Measurements from ENCODE around the gene TUBGCP3. TPM values are rescaled to one million over a fixed set of nuclear protein-coding genes. Genes with fewer than 3 reads are reported as not detected.
A peak's percentile ranks its signal among the peaks of the same experiment; 100 is the strongest.

Gene TUBGCP3
- total RNA-seq, 2 experiments from 2014 or later = 56.9 to 57.4 TPM

DNA sequence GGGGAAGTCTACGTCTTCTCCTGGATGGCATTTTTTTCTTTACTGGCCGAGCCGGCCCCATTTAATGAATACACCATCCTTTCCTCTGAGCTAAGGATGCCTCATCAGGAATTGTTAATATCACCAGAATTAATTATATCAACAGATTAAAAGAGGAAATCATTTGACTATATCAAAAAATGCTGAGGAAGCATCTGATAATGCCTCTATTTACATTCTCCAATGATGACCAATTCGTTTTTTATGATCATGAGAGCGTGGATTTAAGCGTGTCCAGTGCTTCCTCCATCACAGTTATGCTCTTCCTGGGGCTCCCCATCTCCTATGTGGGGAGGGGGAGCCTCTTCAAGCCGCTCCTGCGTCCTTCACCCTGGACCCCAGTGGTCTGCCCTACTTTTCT, 58.7 kb downstream of the TUBGCP3 start:
- H3K27ac Mint-ChIP-seq = no peak overlapping the region
- H3K27me3 Mint-ChIP-seq = no peaks in the 10 kb centered on the region
- no peak overlapping the region for H3K4me3 Mint-ChIP-seq
- peaks cover 9% of the 10 kb centered on the region for H3K36me3 Mint-ChIP-seq (ENCODE audit: low read depth)
- ChIA-PET POLR2A (no interaction called here), CTCF (no interaction called here)
- no peaks in the 10 kb centered on the region for H3K9me3 Mint-ChIP-seq
- DNase-seq = no peak
- H3K4me1 Mint-ChIP-seq = peaks cover 10% of the 10 kb centered on the region

DNA sequence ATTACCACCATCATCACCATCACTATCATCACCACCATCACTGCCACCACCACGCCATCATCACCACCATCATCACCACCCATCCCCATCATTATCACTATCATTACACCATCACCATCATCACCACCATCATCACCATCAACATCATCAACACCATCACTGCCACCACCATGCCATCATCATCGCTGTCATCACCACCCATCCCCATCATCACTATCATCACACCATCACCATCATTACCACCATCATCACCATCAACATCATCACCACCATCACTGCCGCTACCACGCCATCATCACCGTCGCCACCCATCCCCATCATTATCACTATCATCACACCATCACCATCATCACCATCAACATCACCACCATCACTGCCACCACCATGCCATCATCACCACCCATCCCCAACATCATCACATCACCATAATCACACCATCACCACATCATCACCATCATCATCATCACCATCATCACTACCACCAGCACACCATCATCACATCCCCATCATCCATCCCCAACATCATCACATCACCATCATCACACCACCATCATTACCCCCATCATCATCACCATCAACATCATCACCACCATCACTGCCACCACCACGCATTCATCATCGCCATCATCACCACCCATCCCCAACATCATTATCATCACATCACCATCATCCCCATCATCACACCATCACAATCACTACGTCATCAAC, 61.7 kb downstream of the TUBGCP3 start:
- H3K4me3 Mint-ChIP-seq = no peak overlapping the region
- ChIA-PET POLR2A (no interaction called here), CTCF (no interaction called here)
- H3K9me3 Mint-ChIP-seq = no peaks in the 10 kb centered on the region
- DNase-seq = no peak
- no peaks in the 10 kb centered on the region for H3K27me3 Mint-ChIP-seq
- H3K27ac Mint-ChIP-seq = no peak overlapping the region
- H3K36me3 Mint-ChIP-seq (ENCODE audit: low read depth) = peaks cover 13% of the 10 kb centered on the region
- no peaks in the 10 kb centered on the region for H3K4me1 Mint-ChIP-seq

DNA sequence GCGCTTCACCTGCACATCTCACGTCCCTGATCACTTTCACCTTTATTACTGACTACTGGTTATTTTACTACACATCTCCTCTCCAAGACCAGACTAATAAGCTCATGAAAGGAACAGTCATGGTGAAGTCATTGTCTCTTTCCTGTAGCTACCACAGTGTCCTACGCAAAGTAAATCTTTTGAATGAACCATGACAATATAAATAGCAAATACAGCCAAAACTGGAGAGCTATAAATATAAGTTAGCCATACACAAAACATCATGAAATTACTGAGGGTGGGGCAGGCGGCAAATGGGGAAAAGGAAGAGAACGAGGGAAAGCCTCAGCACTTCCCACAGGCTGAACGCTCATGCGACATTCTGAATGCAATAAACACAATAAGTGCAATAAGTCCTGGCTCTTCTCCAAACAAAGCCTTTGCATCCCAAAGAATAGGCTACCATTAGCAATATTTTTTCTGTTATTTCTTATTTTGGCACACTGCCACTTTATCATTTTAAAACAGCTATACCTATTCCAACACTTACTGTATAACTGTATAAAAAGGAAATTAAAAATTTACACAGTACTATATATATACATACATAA, 62.5 kb downstream of the TUBGCP3 start:
- Mint-ChIP-seq H3K4me3 (no peak overlapping the region), H3K27me3 (no peaks in the 10 kb centered on the region), H3K9me3 (no peaks in the 10 kb centered on the region), H3K36me3 (ENCODE audit: low read depth) (peaks cover 18% of the 10 kb centered on the region), H3K4me1 (no peaks in the 10 kb centered on the region), H3K27ac (no peak overlapping the region)
- no peak for DNase-seq
- POLR2A ChIA-PET = no interaction called here
- CTCF ChIA-PET = no interaction called here

DNA sequence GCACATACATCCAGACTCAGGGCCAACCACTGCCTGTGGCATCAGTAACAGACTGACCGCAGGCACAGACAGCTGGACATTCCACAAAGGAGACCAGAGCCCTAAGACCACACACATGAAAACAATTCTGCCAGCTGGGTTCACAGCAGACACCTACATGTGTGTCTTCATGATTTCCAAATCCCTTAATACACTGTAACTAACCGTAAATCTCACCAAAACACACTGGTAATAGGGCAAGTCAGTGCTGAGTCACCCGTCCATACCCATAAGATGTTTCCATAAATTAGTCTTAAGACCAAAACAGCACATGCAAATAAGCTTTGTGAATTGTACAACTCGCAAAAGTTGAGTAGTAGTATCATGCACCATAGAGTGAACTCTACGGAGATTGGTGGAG, 65.4 kb downstream of the TUBGCP3 start:
- POLR2A ChIA-PET = interaction anchor here (1.0 kb wide), 1 partner anchor 9 kb away, joined by 3 read pairs; no protein-coding TSS in a partner anchor
- no peaks in the 10 kb centered on the region for H3K4me1 Mint-ChIP-seq
- H3K4me3 Mint-ChIP-seq = no peak overlapping the region
- CTCF ChIA-PET = interaction anchor here (1.0 kb wide), 1 partner anchor 83 kb away, joined by 3 read pairs; no protein-coding TSS in a partner anchor
- H3K36me3 Mint-ChIP-seq (ENCODE audit: low read depth) = peaks cover 15% of the 10 kb centered on the region
- H3K27me3 Mint-ChIP-seq = no peaks in the 10 kb centered on the region
- DNase-seq = no peak
- no peaks in the 10 kb centered on the region for H3K9me3 Mint-ChIP-seq
- H3K27ac Mint-ChIP-seq = no peak overlapping the region

DNA sequence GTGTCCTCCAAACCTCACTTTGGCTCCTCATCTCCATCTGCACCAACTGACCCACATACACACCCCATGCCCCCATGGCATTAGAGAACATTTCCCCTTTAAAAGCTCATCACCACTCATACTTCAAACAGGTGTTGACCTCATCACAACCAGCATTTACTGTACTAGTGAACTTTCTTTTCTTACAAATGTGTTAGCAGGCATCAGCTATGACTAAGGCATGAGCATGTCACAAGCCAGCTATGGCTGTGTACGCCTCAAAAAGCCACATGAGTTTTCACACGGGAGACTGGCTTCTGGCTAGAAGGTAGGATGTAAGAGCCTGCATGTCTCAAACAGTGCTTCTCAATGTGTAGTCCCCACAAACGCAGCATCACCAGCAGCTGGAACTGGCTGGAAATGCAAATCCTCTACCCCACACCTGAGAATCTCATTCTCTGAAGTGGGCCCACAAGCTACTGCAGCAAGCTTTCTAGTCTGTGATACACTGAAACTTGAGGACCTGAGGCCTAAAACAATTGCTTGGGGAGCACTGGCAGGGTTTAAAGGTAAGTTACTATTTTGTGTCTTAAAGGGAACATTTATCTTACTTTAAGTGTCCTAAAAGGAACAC, 66.8 kb downstream of the TUBGCP3 start:
- POLR2A ChIA-PET = interaction anchor here (0.7 kb wide), 1 partner anchor 12 kb away, joined by 4 read pairs; no protein-coding TSS in a partner anchor
- CTCF ChIA-PET = no interaction called here
- no peak for DNase-seq

DNA sequence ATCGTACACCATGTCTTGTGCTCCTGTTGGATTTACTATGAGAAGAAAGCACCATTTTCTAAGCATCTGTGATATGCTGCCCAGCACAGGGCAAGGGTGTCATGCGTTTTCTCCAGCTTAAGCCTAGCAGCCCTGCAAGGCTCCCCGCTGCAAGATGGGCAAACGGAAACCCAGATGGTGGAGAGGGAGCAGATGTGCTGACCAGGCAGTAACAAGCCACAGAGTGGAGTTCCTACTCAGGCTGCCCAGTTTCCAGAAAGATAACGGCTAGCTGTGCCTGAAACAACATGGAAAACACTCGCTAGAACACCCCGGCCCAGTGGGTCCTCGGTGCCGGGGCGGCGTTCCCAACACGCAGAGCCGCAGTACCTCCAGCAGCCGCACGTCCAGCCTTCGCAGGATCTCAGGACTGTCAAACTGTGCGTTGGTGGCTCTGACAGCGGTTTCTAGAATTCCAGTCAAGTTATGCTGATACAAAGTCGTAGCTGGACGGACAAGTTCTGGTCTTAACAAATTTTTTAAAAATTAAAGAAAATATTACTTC, 68.4 kb downstream of the TUBGCP3 start:
- POLR2A ChIA-PET = no interaction called here
- CTCF ChIA-PET = no interaction called here

More for the DNA sequence above, 66.8 kb downstream of the TUBGCP3 start:
- peaks cover 15% of the 10 kb centered on the region for H3K36me3 Mint-ChIP-seq (ENCODE audit: low read depth)
- no peaks in the 10 kb centered on the region for H3K4me1 Mint-ChIP-seq
- no peak overlapping the region for H3K4me3 Mint-ChIP-seq
- no peak overlapping the region for H3K27ac Mint-ChIP-seq
- no peaks in the 10 kb centered on the region for H3K27me3 Mint-ChIP-seq
- no peaks in the 10 kb centered on the region for H3K9me3 Mint-ChIP-seq

DNA sequence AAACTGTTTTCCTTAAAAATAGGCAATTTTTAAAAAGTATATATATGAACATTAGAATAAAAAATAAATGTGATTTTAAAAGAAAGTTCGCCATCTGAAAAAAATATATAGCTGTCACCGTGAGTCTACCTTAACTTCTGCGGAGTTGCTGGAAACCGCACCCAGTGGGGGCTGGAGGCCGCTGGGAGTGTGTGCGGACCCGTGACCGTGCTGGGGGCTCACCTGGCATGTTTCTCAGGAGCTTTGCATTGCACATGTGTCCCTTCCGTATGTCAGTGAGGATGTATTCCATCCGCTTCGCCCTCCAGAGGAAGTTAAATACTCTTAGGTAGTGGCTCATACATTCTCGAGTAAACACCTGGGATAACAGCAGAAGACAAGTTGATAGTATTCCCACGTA, 71.7 kb downstream of the TUBGCP3 start:
- Mint-ChIP-seq H3K36me3 (ENCODE audit: low read depth) (peaks cover 23% of the 10 kb centered on the region), H3K9me3 (no peaks in the 10 kb centered on the region), H3K4me1 (peaks cover 2% of the 10 kb centered on the region), H3K27me3 (no peaks in the 10 kb centered on the region), H3K27ac (peak overlapping the region; percentile 16), H3K4me3 (no peak overlapping the region)
- no peak for DNase-seq
- ChIA-PET CTCF (no interaction called here), POLR2A (no interaction called here)

More for the DNA sequence above, 68.4 kb downstream of the TUBGCP3 start:
- no peak overlapping the region for H3K27ac Mint-ChIP-seq
- H3K4me3 Mint-ChIP-seq = no peak overlapping the region
- no peak for DNase-seq
- no peaks in the 10 kb centered on the region for H3K27me3 Mint-ChIP-seq
- H3K36me3 Mint-ChIP-seq (ENCODE audit: low read depth) = peaks cover 23% of the 10 kb centered on the region
- no peaks in the 10 kb centered on the region for H3K4me1 Mint-ChIP-seq
- no peaks in the 10 kb centered on the region for H3K9me3 Mint-ChIP-seq

DNA sequence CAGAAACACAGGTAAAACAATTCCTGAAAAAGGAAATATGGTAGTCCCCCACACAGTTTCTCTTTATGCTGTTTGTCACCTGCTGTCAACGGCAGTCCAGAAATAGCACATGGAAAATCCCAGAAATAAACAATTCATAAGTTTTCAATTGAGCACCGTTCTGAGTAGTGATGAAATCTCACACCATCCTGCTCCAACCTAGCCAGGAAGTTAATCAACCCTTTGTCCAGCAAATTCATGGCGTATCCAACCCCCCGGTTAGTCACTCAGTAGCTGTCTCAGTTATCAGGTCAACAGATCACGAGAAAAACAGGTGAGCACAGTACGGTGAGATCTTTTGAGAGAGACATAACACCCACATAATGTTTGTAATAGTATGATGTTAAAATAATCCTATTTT, 74.2 kb downstream of the TUBGCP3 start:
- H3K4me3 Mint-ChIP-seq = no peak overlapping the region
- H3K9me3 Mint-ChIP-seq = no peaks in the 10 kb centered on the region
- peaks cover 29% of the 10 kb centered on the region for H3K36me3 Mint-ChIP-seq (ENCODE audit: low read depth)
- no peaks in the 10 kb centered on the region for H3K27me3 Mint-ChIP-seq
- ChIA-PET POLR2A (interaction anchor here (1.1 kb wide), 1 partner anchor 9 kb away, joined by 3 read pairs; no protein-coding TSS in a partner anchor), CTCF (no interaction called here)
- H3K4me1 Mint-ChIP-seq = peaks cover 12% of the 10 kb centered on the region
- no peak overlapping the region for H3K27ac Mint-ChIP-seq
- no peak for DNase-seq

DNA sequence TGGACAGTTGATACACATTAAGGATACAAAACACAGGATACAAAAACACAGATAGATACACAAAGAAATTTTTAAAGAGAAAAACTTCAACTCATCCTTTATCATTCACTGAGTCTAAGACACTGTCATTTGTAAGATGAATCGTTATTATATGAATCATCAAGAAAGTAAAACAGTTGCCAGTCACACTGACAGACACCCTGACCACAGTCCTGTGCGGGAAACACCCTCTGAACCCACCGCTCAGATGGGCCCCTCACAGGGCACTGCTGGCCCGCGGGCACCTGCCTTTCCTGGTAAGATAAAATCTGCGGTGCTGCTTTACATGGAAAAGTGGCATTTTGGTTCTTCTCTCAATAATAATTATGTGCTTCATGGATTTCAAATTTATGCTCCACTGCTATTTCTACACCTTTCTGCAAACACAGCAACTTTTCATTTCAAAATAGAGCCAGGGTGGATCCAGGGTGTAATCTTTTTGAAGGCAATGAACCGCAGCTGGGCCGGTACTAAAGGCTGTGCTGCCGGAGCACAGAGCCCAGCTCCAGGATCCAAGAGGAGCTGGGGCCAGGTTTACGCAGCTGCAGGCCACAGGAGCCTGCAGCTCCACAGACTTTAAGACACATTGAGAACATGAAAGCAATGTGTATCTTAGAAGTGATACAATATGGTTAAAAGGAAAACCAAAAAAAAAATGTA, 76.8 kb downstream of the TUBGCP3 start:
- Mint-ChIP-seq H3K27me3 (no peaks in the 10 kb centered on the region), H3K27ac (no peak overlapping the region), H3K4me3 (no peak overlapping the region), H3K4me1 (peaks cover 12% of the 10 kb centered on the region), H3K36me3 (ENCODE audit: low read depth) (peaks cover 39% of the 10 kb centered on the region), H3K9me3 (no peaks in the 10 kb centered on the region)
- peak; percentile 26 for DNase-seq
- ChIA-PET POLR2A (interaction anchor here (0.8 kb wide), 1 partner anchor 22 kb away, joined by 3 read pairs; no protein-coding TSS in a partner anchor), CTCF (interaction anchor here (0.6 to 2.1 kb wide), 4 partner anchors 30 to 97 kb away, joined by 3 to 7 read pairs (median 4); no protein-coding TSS in a partner anchor)

DNA sequence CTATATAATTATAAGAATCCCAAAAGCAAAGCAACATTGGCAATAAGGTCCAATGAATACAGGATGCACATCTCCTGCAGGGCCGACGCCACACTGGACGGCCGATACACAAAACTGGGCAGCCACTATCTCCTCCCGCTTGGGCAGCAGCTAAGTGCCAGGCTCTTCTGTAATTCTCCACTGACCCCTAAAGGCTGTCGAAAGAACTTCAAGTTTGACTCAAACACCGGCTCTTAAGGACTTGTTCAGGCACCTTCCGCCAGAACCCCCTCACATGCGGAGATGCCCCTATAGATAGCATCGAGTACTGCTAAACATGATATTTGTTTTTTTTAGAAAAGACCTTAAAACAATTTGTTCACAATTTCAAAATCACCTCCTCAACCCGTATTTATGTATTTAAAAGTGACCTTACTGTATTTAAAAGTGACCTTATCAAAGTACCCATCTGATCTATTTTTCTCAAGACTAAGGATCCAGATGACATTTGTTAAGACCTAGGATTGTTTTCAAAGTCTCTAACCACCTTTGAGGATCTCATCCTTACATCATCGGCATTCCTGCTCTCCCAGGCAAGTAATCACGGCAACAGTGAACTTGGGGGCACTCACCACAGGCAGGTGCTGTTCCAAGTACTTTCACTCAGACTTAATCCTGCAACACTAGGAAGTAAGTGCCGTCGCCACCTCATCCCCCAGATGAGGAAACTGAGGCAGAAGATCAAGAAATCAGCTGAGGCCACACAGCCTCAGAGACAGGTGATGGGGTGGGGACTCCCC, 77.8 kb downstream of the TUBGCP3 start:
- Mint-ChIP-seq H3K4me3 (no peak overlapping the region), H3K27me3 (no peaks in the 10 kb centered on the region), H3K27ac (no peak overlapping the region), H3K9me3 (no peaks in the 10 kb centered on the region), H3K36me3 (ENCODE audit: low read depth) (peaks cover 37% of the 10 kb centered on the region), H3K4me1 (peaks cover 12% of the 10 kb centered on the region)
- DNase-seq = no peak
- ChIA-PET CTCF (interaction anchor here (0.6 to 2.1 kb wide), 2 partner anchors 37 to 96 kb away, joined by 3 to 7 read pairs; no protein-coding TSS in a partner anchor), POLR2A (no interaction called here)

DNA sequence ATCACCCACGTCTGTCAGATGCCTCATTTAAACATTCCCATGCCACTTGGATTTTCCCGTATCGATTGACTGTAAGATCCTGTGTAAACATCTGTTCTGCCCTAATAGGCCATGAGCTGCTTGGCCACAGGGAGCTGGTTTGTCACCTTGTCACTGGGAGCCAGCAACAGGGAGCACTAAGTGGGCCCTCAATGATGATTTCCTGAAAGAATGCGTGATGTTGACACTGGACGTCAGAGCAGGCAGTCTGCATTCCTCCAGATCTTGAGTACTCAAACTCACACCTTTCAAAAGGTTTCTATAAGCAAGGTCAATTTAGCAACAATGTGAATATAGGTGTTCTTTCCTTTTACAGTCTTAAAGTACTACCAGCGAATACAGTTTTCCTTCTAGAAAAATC, 78.8 kb downstream of the TUBGCP3 start:
- peaks cover 12% of the 10 kb centered on the region for H3K4me1 Mint-ChIP-seq
- ChIA-PET CTCF (no interaction called here), POLR2A (no interaction called here)
- no peak for DNase-seq
- H3K4me3 Mint-ChIP-seq = no peak overlapping the region
- no peaks in the 10 kb centered on the region for H3K9me3 Mint-ChIP-seq
- no peaks in the 10 kb centered on the region for H3K27me3 Mint-ChIP-seq
- no peak overlapping the region for H3K27ac Mint-ChIP-seq
- H3K36me3 Mint-ChIP-seq (ENCODE audit: low read depth) = peaks cover 39% of the 10 kb centered on the region

DNA sequence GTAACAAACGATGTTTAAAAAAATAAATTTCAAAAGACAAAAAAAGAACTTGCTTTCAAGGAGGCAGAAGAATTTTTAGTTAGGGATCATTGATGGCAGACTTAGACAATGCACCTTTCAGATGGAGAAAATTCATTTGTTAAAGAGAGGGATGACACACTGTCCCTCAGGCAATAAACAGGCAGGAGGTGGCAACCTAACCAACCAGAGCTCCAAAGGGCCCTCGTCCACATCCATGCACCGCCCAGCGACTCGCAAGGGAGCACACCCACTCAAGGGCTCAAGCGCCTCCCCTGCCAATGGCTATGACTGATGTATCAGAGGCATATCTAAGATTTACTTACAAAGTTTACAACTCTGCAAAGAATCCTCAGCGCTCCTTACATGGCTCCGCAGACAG, 81.9 kb downstream of the TUBGCP3 start:
- DNase-seq = no peak
- Mint-ChIP-seq H3K4me1 (peaks cover 8% of the 10 kb centered on the region), H3K27me3 (no peaks in the 10 kb centered on the region), H3K4me3 (no peak overlapping the region), H3K9me3 (no peaks in the 10 kb centered on the region), H3K27ac (no peak overlapping the region), H3K36me3 (ENCODE audit: low read depth) (peaks cover 47% of the 10 kb centered on the region)
- CTCF ChIA-PET = no interaction called here
- POLR2A ChIA-PET = no interaction called here

Data from activated CD4-positive, alpha-beta memory T cell treated with anti-CD3 and anti-CD28 coated beads, Interleukin-2, amount 10 ng/mL, durations not matched to agents 7 days and 5 days (primary cell).